Placental epithelial cell (primary cell): ENCODE results near the gene HPS3. TPM values are rescaled to one million over a fixed set of nuclear protein-coding genes. Genes with fewer than 3 reads are reported as not detected.

Source experiments
- small RNA-seq: library from RNA; depleted of rRNA; stranded (forward); fragments of <200 nt; gene quantifications from one replicate; pipeline ENCODE3, GENCODE V24; 2012
- total RNA-seq: library from RNA; depleted of rRNA; stranded (reverse); fragments of >200 nt; gene quantifications from 2 replicates; pipeline ENCODE4 v1.2.3, GENCODE V29; 2012

Gene HPS3, protein sequence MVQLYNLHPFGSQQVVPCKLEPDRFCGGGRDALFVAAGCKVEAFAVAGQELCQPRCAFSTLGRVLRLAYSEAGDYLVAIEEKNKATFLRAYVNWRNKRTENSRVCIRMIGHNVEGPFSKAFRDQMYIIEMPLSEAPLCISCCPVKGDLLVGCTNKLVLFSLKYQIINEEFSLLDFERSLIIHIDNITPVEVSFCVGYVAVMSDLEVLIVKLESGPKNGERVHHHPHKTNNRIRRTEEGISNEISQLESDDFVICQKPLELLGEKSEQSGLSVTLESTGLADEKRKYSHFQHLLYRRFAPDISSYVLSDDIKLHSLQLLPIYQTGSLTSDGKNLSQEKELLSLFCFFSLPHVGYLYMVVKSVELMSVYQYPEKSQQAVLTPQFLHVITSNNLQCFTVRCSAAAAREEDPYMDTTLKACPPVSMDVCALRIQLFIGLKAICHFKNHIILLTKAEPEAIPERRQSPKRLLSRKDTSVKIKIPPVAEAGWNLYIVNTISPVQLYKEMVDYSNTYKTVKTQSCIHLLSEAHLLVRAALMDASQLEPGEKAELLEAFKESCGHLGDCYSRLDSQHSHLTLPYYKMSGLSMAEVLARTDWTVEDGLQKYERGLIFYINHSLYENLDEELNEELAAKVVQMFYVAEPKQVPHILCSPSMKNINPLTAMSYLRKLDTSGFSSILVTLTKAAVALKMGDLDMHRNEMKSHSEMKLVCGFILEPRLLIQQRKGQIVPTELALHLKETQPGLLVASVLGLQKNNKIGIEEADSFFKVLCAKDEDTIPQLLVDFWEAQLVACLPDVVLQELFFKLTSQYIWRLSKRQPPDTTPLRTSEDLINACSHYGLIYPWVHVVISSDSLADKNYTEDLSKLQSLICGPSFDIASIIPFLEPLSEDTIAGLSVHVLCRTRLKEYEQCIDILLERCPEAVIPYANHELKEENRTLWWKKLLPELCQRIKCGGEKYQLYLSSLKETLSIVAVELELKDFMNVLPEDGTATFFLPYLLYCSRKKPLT
- total RNA-seq = 22.8 and 29.8 TPM in 2 replicates

DNA sequence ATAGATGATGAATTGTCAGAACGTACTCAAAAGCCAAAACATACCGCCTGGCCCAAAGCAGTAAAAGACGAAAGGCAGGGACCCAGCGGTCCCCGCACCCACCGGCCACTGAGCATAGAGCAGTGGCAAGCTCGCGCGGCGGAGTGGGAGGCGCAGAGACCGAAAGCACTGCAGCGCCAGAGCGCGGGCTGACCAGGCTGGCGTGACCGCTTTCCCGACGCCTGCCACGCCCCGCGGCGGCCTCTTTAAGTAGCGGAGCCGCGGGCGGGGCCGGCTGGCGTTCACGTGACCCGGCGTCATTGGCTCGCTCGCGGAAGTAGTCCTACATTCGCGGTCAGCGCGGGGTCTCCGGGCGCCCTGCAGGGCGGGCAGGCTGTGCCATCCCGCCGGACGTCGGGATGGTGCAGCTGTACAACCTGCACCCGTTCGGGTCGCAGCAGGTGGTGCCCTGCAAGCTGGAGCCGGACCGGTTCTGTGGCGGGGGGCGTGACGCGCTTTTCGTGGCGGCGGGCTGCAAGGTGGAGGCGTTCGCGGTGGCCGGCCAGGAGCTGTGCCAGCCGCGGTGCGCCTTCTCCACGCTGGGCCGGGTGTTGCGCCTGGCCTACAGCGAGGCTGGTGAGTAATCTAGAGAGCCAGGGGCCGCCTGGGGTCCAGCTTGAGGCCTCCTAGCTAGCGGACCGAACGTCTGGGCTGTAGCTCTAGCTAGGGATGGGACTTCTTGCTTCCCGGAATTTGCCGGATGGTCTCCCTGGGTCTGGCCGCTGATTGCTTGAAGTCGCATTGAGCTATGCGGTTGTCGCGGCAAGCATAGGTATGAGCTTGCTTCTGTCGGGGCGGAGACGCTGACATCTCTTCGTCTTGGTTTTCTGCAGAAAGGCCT is at the start of gene HPS3:
TSS of gene HPS3 (plus strand) at position 313 of the 880 bp plus-strand sequence. CDS start at position 399, 86 bp downstream.

DNA sequence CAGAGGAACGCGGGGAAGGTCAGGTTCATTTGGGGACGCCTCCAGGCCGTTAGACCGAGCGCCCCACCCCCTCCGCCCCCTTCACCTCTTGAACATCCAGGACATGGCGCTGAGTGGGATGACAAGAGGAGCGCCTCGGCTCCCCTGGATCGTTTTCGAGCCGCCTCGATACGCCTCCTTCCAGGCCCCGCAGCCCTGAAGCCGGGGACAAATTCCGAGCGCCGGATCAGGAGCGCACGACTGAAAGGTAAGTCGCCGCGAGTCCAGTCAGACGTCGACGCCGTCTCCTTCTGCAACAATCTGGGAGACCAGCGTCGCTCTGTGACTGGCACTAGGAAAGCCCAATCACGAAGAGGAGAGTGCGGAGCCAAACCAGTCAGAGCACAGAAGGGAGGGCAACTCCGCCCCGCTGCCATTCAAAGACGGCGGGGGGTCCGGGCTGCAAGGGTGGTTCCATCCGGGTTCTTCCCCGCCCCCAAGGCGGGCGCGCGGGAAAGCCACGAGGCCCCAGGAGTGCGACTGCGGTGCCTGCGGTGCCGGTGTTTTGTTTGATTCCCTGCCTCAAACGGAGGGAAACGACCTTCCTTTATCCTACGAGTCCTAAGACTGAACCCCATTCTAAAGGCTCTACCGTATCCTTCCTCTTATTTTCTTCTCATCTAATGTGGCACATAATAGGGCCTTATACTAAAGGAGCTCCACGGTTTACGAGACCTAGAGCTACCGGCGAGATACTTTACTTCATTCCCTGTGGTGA is 43.0 kb upstream of the HPS3 start, which contains the start of gene HLTF:
TSS of gene HLTF (minus strand) at position 302 of the 757 bp plus-strand sequence. CDS start at position 105, 197 bp downstream.

DNA sequence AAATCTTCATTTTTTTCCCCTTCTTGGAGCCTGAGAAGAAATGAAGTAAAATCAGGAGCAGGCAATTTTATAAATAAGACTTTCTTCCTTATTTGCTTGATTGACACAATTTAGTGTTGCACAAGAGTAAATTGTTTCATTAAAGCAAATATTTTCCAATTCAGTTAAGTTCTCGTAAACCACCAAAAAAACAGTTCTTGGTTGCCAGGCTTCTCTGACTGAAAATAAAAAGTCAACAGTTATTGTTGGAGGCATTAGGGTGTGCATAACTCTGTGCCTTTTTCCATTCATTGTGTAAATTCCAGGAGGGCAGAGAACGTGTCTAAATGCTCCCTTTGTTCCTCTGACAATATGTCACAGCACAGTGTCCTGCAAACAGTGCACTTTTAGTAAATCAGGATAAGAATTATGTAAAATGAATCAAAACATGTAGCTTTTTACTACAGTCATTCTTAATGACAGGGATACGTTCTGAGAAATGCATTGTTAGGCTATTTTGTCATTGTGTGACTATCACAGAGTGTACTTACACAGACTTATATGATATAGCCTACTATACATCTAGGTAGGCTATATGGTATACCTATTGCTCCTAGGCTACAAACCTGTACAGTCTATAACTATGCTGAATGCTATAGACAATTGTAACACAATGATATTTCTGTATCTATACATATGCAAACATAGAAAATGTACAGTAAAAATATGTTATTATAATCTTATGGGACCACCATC is 92.5 kb downstream of the HPS3 start, which contains the start of gene CP:
TSS of gene CP (minus strand) at position 47 of the 735 bp plus-strand sequence. CDS start at position 10, 37 bp downstream.

Small RNA genes within 50 kb of the gene (small RNA-seq; reads per million reads assigned to genes)
- not detected for gene RF00019

Other genes starting within 250 kb of the HPS3 start
- 40.3 and 44.8 TPM in 2 replicates for gene GYG1, start 138.1 kb upstream of the HPS3 start, total RNA-seq
- gene HLTF, start 43.1 kb upstream of the HPS3 start, total RNA-seq = 35.9 and 45.1 TPM in 2 replicates
- 1.1 TPM in 1 of 2 replicates, not detected in the other for gene CP, start 92.2 kb downstream of the HPS3 start, total RNA-seq
- not detected in 2 replicates for gene TM4SF18, start 204.0 kb downstream of the HPS3 start, total RNA-seq
- 1.2 and 1.8 TPM in 2 replicates for gene TM4SF1, start 248.0 kb downstream of the HPS3 start, total RNA-seq